GM21526 (cell line): ENCODE results near the gene TCAF2.
"Not testable (repeated sequence)": the region's sequence is repeated elsewhere in the genome, so short reads cannot be mapped to it uniquely, and the experiment has no call there.

ENCODE experiments used
- ATAC-seq: cut with Tn5 transposase; IDR thresholded peaks from one replicate; pipeline ENCODE4 v1.9.1; 2021; ENCODE audit warnings: moderate library complexity; ENCODE audit not compliant: unreplicated experiment, low FRiP score

TCAF2 gene

DNA sequence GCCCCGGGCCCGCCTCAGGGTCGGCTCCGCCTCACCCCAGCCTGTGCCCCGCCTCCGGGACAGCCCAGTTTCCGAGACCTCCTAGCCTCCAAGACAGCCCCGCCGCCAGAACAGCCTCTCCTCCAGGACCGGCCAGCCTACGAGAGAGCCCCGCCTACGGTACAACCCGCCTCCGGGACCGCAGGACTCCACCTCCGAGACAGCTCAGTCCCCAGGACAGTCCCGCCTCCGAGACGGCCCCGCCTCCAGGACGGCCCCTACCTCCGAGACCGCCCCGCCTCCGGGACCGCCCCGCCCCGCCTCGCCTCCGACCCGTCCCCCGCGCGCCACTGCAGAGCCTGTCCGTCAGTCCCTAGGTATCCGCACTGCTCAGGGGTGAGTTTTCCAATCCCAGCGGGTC, at the start of gene TCAF2:
Gene TCAF2, plus strand, starts transcription at position 329 of the 400 bp plus-strand sequence.
- ATAC-seq: peak; percentile 90

DNA sequence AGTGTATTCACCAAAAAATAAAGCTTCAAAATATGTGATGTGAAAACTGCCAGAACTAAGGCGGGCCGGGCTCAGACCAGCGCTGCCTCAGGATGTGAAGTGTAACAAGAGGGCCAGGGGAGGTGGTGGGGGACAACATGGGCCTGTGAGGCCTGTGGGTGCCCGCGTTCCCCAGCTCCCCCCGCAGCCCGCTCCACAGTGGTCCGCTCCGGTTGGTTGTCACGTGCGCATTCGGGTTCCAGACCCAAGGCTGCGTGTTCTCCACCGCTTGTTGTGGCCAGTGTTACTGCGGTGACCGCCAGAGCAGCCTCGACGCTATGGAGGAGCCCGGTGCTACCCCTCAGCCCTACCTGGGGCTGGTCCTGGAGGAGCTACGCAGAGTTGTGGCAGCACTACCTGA, 49.3 kb upstream of the TCAF2 start, which contains the start of gene CTAGE15:
Gene CTAGE15, plus strand, starts transcription at position 301 of the 400 bp plus-strand sequence. Its CDS starts 17 bp downstream, at position 318.
- ATAC-seq: not testable (repeated sequence)

DNA sequence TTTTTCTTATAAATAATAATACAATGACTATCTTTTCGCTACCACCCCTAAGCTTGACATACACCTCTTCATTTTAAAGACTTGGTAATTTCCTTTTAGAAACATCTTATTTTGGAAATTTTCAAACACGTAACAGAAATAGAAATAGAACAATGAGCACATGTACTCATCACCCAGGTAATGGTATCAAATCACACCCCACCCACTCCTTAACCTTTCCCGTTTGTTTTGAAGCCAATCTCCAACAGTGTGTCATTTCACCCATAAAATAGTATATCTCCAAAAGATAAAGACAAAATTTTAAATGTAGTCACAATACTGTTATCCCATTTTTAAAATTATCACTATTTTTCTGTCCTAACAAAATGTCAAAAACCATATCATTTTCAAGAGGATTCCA, 32.6 kb upstream of the TCAF2 start:
- ATAC-seq: not testable (repeated sequence)

DNA sequence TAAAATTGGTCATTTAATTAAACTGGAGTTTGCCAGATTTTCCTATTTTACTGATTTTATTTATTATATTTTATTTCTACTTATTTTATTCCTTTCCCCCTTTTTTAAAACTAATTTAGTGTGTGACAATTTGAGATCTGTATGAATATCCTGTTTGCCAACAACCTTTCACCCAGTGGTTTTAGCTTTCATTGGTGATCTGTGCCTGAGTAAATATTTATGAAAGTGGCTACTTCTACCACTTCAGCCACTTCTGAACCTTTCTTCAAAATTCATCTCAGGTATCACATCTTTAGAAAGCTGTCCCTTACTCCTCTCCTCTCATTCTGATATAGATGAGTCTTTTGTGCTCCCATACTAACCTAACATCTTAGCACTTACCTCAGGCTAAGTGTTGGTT, 30.9 kb upstream of the TCAF2 start:
- not testable (repeated sequence) for ATAC-seq

DNA sequence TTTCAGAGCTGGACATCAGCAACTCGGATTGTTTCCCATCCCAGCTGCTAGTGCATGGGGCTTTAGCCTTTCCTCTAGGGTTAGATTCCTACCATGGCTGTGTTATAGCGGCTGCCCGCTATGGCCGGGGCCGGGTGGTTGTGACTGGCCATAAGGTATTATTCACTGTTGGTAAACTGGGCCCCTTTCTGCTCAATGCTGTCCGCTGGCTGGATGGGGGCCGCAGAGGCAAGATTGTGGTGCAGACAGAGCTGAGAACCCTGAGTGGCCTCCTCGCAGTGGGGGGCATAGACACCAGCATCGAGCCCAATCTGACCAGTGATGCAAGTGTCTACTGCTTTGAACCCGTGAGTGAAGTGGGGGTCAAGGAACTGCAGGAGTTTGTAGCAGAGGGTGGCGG, 22.7 kb upstream of the TCAF2 start:
- ATAC-seq: not testable (repeated sequence)

DNA sequence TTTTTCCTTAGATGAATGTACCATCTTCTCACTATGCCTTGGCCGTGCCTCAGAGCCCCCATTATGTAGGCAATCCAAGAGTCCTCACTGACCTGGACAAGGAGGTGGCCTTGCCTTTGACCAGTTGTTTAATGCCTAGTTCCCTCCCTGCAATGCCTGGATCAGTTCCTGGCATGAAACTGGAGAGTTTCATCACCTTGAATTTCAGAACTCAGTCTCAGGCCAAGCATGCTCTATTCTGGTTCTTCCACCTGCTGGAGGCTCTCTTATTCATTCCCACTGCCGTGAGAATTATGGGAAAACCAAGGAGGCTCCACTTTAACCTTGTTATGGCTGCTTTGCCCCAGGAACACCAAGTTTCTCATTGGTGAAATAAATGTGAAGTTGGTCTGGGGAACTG, 17.2 kb upstream of the TCAF2 start:
- ATAC-seq: not testable (repeated sequence)

DNA sequence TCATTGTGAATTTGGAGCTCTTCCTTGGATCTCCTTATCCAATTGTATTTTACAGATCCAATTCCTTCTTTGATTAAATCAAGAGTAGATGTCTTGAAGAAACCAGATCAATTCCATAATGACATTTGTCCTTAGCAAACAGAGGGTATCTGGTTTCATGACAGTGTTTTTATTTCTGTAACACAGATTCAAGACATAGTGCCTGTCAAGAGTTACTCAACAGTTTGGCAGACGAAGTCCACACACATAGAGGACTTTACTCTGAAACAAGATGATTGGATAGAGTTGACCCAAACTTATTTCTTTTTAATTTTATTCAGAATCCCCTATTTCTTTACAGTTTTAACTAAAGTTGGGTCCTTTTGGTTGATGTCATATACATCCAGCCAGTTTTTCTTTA, 14.7 kb upstream of the TCAF2 start:
- not testable (repeated sequence) for ATAC-seq

DNA sequence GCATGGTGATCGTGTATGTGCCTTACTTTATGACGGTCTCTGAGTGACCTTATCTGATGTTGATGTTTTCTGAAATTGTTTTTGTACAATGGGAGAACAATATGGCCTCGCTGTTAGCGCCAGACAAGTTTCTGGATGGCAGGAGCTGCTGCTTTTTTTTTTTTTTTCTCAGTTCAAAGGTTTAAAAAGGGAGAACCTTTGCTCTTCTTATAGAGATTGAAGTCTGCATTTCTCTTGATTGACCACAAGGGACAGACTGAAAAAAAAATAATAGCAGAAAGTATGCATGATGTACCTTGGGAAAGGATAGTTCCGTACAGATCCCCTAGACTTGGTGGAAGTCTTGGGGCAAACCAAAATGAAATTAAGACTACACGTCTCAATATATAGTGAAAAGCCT, 5.2 kb upstream of the TCAF2 start:
- not testable (repeated sequence) for ATAC-seq

DNA sequence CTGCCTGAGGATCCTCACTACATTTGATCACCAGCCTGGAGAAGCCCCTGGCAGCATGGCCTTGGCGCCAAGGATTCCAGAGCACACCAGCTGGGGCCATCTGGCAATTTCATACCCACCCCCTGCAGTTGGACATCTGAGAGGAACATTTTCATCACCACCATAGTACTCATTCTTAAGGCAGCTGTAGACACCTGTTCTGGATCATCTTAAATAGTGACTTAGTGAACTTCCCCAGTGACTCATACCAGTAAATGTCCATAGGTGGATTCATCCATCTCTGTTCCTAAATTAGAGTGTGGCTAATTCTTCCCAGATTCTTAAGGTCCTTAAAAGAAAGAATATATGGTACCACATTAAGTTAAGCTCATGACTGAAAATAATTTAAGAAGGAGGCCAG, 3.6 kb upstream of the TCAF2 start:
- not testable (repeated sequence) for ATAC-seq

DNA sequence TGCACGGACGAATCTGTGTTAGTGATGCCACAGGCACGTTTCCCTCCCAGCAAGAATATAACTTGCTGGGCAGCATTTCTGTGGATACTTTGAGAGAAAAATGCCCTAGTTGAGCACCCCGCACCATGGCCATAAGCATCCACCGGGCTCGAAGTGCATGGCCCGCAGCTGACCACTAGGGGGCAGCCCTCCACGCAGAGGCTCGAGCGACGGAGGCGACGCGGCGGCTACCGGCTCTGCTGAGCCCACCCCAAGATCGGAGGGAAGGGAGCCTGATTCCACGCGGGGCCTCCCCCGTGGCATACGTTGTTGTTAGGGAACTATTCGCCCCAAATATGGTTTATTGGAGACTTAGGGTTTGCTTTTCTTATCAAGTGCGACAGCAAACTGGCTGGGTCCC, 716 bp upstream of the TCAF2 start:
- ATAC-seq: peak; percentile 37

DNA sequence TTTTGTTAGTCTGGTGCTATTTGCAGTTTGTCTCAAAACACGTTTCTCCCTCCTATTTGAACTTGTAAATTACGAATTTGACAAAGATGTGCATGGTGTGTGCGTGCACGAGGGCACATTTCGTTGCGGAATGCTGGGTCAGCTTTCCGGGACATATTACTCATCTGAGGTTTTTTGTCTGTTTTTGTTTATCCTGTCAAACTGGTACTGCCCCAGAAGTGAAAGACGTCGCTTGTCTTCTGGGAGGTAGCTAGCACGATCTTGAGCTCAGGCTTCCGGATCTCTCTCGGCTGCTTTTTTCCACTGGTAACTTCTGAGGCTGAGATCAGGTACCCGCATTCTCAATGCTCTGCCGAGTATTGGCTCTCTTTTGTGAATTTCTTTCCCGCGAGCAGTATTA, 401 bp downstream of the TCAF2 start:
- peak; percentile 41 for ATAC-seq

DNA sequence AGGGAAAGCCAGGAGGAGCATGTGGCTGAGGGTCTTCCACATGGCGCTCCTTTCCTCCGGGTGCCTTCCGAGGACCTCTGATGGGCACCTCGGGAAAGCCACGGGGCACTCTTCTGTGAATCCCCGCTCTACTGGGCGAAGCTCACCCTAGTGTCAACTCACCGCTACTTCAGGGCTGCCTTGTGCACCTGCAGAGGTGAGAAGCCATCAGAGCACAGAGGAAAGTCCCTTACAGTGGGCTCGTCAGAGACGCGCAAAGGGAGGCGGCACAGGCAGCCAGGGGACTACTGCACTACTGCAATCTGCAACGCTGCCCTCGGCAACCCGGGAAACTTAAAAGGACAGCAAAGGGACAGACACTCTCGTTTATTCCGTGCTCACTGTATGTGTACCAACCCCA, 1.4 kb downstream of the TCAF2 start:
- peak; percentile 30 for ATAC-seq

DNA sequence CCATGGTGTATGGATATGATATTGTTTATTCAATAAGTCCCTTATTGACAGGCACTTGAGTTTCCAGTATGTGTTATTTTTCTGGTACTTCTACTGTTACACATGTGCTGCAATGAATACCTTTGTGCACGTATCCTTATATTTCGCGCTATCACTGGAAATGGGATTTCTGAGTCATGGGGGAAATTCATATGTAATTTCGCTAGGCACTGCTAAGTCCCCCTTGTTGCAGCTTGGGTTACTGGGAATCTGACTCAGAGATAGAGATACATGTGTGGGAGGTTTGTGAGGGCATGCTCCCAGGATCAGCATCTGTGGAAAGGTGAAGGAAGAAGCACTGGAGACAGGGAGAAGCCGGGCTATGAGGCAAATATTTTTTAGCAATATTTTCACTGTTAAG, 9.9 kb downstream of the TCAF2 start:
- not testable (repeated sequence) for ATAC-seq

DNA sequence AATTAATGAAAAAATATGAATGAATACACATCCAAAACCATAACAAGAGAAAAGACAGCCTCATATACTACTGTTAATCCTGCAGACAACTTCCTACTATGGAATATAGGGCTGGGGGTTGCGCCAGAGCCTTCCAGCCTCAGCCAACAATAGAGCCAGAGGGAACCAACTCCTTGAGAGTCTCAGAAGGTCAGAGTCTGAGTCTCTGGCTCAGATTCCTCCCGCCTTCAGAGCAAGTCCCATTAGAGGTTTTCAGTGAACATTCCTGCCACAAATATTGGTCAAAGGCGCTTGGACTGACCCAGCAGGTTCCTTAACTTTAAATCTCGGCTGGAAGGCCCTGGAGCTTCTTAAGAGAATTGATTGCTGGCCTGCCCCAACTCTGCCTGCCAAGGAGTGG, 11.7 kb downstream of the TCAF2 start:
- not testable (repeated sequence) for ATAC-seq

DNA sequence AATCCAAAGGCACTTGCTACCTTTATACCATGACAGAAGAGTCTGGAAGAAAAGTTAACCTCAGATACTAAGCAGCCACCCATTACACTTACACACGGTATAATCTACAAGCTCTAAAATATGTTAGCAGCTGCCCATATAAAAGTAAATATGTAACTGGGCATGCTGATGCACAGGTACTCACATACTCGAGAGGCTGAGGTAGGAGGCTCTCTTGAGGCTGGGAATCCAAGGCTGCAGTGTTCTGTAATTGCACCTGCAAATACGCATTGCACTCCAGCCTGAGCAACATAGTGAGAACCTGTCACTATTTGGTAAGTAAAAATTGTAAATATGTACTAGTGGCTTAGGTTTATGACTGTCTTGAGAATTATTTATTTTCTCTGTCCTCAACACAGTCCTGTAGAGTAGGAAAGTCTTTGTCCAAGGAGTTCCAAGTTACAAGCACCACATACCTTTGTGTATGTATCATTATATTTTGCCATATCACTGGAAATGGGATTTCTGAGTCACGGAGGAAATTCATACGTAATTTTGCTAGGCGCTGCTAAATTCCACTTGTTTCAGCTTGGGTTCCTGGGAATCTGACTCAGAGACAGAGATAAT, 12.3 kb downstream of the TCAF2 start:
- not testable (repeated sequence) for ATAC-seq

DNA sequence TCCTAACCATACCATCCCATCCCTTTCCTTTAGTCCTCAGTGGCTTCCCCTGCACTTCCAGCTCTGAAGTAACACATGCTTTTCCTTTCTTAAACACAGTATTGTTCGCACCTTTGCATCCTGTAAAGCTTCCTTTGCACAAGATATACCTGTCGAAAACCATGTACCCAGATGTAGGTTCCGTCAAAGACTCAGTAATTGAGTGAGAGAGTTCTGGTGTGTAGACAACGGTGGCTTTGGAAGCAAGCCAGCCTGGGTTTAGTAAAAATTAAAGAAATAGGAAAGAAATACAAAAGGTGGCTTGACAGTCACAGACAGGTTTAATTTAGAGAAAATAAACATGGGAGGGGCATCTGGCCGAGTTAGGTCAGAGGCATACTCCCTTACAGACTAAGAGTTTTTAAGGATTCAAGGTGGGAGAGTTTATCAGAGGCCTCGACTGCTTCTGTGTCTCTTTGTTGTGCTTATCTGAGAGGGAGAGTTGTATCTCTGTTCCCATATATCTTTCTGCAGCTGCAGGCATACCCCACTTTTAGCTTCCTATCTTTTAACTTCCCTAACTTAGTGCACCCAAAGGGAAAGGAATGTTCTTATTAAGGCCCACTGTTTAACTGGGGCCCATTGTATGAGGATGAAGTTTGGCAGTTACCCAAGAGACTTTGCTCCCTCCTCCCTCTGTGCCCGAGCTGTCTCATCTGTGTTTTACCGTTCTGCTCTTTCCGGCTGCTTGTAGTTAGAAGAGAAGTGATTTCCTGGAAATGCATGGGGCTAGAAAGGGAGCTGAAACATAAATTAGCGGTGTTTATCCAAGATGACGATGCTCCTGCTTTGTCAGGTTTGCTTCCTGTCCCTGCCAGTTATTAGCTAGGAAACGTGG, 14.8 kb downstream of the TCAF2 start:
- not testable (repeated sequence) for ATAC-seq

DNA sequence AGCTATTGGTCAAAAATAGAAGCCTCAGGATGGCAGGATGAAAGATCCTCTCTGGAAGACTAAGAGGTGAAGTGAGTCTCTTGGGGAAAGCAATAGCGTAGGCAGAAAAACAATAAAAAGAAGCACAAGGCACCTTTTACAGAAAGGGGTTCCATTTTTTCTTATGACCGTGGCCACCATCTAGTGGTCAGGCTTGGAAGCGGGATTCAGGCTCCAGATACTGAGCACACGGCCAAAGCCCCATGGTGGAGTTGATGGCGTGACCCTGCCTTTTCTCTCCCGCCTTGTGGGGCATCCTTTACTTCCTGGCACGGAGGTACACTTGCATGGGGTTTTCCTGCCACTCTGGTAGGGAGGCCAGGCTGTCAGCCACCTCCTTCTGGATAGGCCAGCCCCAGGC, 18.6 kb downstream of the TCAF2 start:
- peak; percentile 84 for ATAC-seq

DNA sequence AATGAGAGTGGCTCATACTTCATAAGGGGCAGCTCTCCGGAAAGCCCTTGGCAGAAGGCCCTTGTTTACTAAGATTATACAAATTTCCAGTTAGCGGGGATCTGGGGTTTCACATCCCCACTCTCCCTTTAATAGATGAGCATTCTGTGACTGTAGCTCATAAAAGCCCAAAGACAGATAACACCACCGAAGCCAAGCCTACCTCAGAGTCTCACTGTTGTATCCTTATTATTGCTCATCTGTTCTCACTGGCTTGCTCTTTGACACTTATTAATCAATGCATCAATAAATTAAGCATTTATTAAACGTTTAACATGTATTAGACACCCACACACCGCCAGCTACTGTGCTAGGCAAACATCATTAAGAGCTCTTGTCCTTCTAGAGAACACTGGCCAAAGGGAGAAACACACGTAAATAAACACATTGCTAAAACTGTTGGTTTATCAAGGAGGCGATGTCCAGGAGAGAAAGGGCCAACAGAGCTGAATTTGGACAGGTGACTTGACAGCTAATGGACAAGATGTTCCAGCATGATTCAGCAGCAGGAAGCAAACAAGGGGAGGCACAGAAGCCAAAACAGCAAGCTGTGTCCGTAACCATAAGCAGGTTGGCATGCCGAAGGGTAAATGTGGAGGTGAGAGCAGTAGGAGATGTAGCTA, 19.9 kb downstream of the TCAF2 start:
- not testable (repeated sequence) for ATAC-seq

DNA sequence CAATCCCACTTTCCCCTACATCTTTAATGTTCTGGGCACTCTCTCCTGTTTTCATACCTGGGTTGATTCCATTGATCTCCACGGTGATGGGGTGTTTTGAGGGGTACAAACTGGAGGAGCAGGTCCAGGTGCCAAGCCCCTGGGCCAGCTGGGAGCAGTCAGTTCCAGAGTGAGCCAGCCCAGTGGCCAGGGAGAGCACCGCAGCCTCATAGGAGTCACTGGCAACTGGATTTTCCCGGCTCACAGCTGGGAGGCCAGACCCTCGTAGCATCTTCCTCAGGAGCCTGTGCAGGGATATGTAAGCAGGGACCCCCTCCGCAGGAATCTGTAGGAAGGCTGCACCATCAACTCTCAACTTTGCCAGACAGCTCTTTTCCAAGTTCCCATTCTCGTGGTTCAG, 25.8 kb downstream of the TCAF2 start:
- ATAC-seq: not testable (repeated sequence)

DNA sequence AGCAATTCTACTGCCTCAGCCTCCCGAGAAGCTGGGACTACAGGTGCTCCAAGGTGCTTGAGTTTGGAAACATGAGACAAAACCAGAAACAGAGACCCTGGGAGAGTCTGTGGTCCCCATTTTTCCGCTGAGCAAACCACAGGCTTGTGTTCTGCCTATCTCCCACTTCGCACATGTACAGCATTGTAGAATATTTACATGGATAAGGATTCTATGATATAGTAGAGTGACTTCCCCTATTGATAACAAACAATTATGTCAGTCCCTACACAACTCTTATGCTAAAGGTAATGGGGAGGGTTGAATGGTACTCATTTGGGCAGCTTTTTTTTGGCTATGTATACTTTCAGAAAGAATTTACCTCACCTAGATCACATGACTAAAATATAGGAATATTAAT, 29.1 kb downstream of the TCAF2 start:
- not testable (repeated sequence) for ATAC-seq

DNA sequence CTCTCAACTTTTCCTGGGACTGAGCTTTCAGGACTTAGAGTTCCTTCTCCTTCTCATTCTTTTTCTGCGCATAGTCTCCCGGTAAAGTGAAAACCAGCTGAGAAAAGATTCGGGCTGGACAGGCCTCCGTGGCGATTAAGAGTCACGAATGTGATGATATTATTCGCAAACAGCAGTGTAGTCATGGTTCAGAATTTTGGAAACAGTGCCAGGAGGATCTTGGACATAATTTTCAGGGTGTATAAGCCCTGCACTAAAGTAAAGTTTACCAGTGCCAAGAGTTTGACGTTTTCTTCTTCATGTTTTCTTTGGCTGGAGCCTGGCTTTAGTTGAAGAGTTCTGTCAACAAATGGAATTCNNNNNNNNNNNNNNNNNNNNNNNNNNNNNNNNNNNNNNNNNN, 29.7 kb downstream of the TCAF2 start:
- ATAC-seq: not testable (repeated sequence)
